HEK293T (cell line): Measurements from ENCODE around the gene DDX23.

Experiments used
- ARNT ChIP-seq: fragments of 450-650 bp; IDR thresholded peaks from 2 replicates; pipeline ENCODE4 v1.6.1; 2017; ENCODE audit warnings: mild to moderate bottlenecking
- BHLHE40 ChIP-seq: fragments of 450-650 bp; IDR thresholded peaks from 2 replicates; pipeline ENCODE4 v1.6.1; 2016; ENCODE audit warnings: mild to moderate bottlenecking, moderate library complexity, borderline replicate concordance
- ELF4 ChIP-seq: fragments of 450-650 bp; IDR thresholded peaks from 2 replicates; pipeline ENCODE4 v1.6.1; 2017; ENCODE audit warnings: antibody characterized with exemption
- FOXA1 ChIP-seq: fragments of 450-650 bp; IDR thresholded peaks from 2 replicates; pipeline ENCODE4 v1.6.1; 2016; ENCODE audit warnings: mild to moderate bottlenecking
- FOXK2 ChIP-seq: fragments of 450-650 bp; IDR thresholded peaks from 2 replicates; pipeline ENCODE4 v1.6.1; 2016; ENCODE audit warnings: mild to moderate bottlenecking
- FOXM1 ChIP-seq: fragments of 450-650 bp; IDR thresholded peaks from 2 replicates; pipeline ENCODE4 v1.6.1; 2017; ENCODE audit warnings: mild to moderate bottlenecking, borderline replicate concordance
- NFRKB ChIP-seq: fragments of 450-650 bp; IDR thresholded peaks from 2 replicates; pipeline ENCODE4 v1.6.1; 2016; ENCODE audit warnings: mild to moderate bottlenecking, moderate library complexity
- PKNOX1 ChIP-seq: fragments of 450-650 bp; IDR thresholded peaks from 2 replicates; pipeline ENCODE4 v1.6.1; 2016
- SP1 ChIP-seq: fragments of 450-650 bp; IDR thresholded peaks from 2 replicates; pipeline ENCODE4 v1.6.1; 2017
- SUZ12 ChIP-seq: fragments of 450-650 bp; IDR thresholded peaks from 2 replicates; pipeline ENCODE4 v1.6.1; 2016; ENCODE audit warnings: mild to moderate bottlenecking
- ZNF384 ChIP-seq: fragments of 450-650 bp; IDR thresholded peaks from 2 replicates; pipeline ENCODE4 v1.6.1; 2016

DNA sequence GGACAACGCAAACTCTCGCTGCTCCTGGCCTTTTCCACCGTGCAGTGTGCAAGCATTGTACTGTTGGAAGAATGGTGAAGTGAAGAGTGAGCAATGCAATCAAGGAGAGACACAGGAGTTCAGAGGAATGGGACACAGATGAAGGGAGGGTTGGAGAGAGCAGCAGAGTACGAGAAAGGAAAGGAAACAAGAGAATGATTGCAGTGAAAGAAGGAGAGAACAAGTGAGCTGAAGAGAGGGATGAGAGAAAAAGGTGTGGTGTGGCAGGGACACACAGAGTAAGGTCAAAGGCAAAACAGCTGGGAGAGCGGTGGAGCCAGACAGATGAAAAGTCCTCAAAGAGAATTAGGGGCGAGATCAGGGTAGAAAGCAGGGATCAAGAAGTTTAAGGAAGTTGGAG is 20.7 kb downstream of the DDX23 start:
- TF ChIP-seq NFRKB, result no peak
- no peak for TF ChIP-seq ARNT
- TF ChIP-seq SP1, result no peak
- no peak for TF ChIP-seq FOXK2
- TF ChIP-seq FOXA1, result no peak
- TF ChIP-seq ZNF384, result no peak
- TF ChIP-seq FOXM1, result no peak
- TF ChIP-seq PKNOX1, result no peak
- no peak for TF ChIP-seq BHLHE40
- no peak for TF ChIP-seq SUZ12
- no peak for TF ChIP-seq ELF4
